Measurements from ENCODE around the gene ACVR1. TPM values are rescaled to one million over a fixed set of nuclear protein-coding genes. Genes with fewer than 3 reads are reported as not detected.
A peak's percentile ranks its signal among the peaks of the same experiment; 100 is the strongest.

ACVR1 gene
- total and polyA plus RNA-seq, 4 donors, result 9.5 to 53.4 (median 33.8) TPM

DNA sequence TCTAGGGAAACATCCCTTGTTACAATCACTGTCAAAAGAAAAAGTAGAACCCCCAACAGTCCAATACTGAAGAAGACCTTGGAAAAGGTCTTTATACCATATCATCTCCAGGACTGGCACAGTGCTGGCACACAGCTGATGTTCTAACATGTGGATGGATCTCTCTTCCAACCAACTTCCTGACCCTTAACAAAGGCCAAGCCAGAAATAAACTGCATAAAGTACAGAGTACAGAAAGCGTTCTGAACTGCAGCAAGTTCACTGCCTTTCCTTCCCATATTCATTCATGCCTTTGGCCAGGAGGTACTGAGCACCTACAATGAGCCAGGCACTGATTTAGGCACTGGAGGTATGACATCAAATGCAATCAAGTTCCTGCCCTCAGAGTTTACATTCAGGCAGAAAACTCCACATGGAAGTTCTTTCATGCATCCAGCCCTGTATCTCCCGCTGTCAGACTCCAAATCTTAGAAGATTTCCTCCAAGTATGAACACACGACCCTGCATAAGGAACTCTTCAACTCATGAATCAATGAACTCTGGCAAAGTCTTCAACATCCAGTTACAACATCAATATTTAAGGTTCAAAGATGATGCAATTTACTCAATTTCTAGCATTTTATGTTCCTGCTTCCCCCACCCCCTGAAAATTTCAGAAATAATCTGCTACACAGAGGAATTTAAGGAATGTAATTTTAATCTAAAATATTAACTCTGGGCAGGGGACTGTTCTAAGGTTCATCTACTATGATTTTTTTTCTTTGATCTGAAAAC lies 33.8 kb downstream of the ACVR1 start:
- Histone ChIP-seq H3K4me3 (ENCODE audit: low read length in 2 of 2) (no peak overlapping the region), H3K9me3 (ENCODE audit: control insufficient read depth, low read length) (no peaks in the 10 kb centered on the region), H3K27ac (ENCODE audit: low read depth in 1 of 2, low read length in 2 of 2) (peak overlapping the region in 1 of 2 donors; percentile 70), H3K27me3 (ENCODE audit: control insufficient read depth in 1 of 2, insufficient read depth in 2 of 2, low read length in 1 of 2) (no peaks in the 10 kb centered on the region), H3K4me1 (ENCODE audit: control insufficient read depth in 1 of 2, insufficient read depth in 2 of 2, low read length in 2 of 2) (peaks cover 11 to 18% of the 10 kb centered on the region in 2 donors), H3K36me3 (ENCODE audit: control insufficient read depth in 1 of 2, insufficient read depth in 2 of 2, low read length in 1 of 2) (peaks cover 0 to 2% of the 10 kb centered on the region in 2 donors)
- intact Hi-C loops (cut with DNase I), result no loop called here
- ATAC-seq (ENCODE audit: low FRiP score) (no peak), DNase-seq (no peak)
- 40 to 42% methylated on average over 3 of the region's 3 CpGs for WGBS, 2 donors

DNA sequence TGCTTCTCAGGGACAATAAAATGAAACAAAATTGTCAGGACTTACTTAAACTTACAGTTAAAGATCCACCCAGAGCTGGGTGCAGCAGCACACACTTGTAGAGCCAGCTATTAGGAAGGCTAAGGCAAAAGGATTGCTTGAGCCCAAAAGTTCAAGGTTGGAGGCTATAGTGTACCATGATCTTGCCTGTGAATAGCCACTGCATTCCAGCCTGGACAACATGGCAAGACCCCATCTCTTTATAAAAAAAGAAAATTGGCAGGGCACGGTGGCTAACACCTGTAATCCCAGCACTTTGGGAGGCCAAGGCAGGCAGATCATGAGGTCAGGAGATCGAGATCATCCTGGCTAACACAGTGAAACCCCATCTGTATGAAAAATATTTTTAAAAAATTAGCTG lies 34.6 kb downstream of the ACVR1 start:
- 96 to 97% methylated on average over 2 of the region's 2 CpGs for WGBS, 2 donors
- H3K9me3 ChIP-seq (ENCODE audit: control insufficient read depth, low read length), result no peaks in the 10 kb centered on the region
- H3K36me3 ChIP-seq (ENCODE audit: control insufficient read depth in 1 of 2, insufficient read depth in 2 of 2, low read length in 1 of 2), result peaks cover 0 to 2% of the 10 kb centered on the region in 2 donors
- peaks cover 11 to 18% of the 10 kb centered on the region in 2 donors for H3K4me1 ChIP-seq (ENCODE audit: control insufficient read depth in 1 of 2, insufficient read depth in 2 of 2, low read length in 2 of 2)
- peak overlapping the region; percentile 73 to 74 for H3K27ac ChIP-seq (ENCODE audit: low read depth in 1 of 2, low read length in 2 of 2)
- ATAC-seq (ENCODE audit: low FRiP score) (no peak), DNase-seq (no peak)
- no peak overlapping the region for H3K4me3 ChIP-seq (ENCODE audit: low read length in 2 of 2)
- intact Hi-C loops (cut with DNase I), result no loop called here
- H3K27me3 ChIP-seq (ENCODE audit: control insufficient read depth in 1 of 2, insufficient read depth in 2 of 2, low read length in 1 of 2), result no peaks in the 10 kb centered on the region

DNA sequence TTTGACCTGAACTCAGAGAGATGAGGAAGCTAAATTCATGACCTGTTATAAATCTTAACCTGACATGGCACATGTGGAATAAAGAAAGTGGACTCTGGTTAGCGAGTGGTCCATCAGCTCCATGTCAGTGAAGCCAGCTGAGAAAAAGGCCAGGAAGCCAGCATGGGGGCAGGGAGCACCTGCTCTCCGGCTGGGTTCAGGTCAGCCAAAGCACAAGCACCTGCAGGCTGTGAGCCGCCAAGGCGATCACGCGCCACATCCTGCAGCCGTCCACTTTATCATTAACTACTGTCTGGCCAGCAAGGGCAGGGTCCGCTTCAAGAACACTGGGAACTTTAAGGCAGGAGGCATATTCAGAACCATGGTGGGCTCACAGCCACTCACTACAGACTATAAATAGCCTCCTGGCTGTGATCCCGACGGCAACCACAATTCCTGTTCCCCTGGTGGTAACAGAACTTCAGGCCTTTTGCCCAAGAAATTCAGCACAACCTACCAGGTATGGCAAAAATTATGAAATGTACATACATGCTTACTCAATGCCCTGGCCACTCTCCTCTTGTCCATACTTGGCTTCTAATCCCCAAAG lies 35.5 kb downstream of the ACVR1 start:
- H3K27me3 ChIP-seq (ENCODE audit: control insufficient read depth in 1 of 2, insufficient read depth in 2 of 2, low read length in 1 of 2), result no peaks in the 10 kb centered on the region
- H3K9me3 ChIP-seq (ENCODE audit: control insufficient read depth, low read length), result no peaks in the 10 kb centered on the region
- peak; percentile 68 to 80 for DNase-seq
- peaks cover 0 to 2% of the 10 kb centered on the region in 2 donors for H3K36me3 ChIP-seq (ENCODE audit: control insufficient read depth in 1 of 2, insufficient read depth in 2 of 2, low read length in 1 of 2)
- 3 to 8% methylated on average over 10 of the region's 10 CpGs for WGBS, 2 donors
- intact Hi-C loops (cut with DNase I), result no loop called here
- H3K4me3 ChIP-seq (ENCODE audit: low read length in 2 of 2), result no peak overlapping the region
- peak overlapping the region in 1 of 2 donors; percentile 6 for H3K27ac ChIP-seq (ENCODE audit: low read depth in 1 of 2, low read length in 2 of 2)
- ATAC-seq (ENCODE audit: low FRiP score), result no peak
- H3K4me1 ChIP-seq (ENCODE audit: control insufficient read depth in 1 of 2, insufficient read depth in 2 of 2, low read length in 2 of 2), result peaks cover 11 to 18% of the 10 kb centered on the region in 2 donors

DNA sequence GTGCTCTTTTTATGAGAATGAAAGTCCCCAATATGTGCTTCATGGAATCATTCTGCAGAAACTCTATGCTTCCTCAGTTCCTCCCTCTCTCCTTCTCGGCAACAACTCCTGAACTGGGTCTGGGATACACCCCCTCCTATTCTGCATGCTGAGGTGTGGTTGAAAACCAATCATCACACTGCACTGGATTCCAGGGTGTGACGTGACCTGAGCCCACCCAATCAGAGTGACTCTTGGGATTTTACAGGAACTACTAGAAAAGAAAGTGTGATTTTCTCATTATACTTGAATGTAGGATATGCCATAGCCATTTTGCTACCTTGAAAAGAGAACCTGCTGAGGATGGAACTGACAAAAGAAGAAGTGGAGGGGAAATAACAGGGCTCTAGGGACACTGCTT lies 36.3 kb downstream of the ACVR1 start:
- H3K36me3 ChIP-seq (ENCODE audit: control insufficient read depth in 1 of 2, insufficient read depth in 2 of 2, low read length in 1 of 2), result no peaks in the 10 kb centered on the region
- 92 to 94% methylated on average over 2 of the region's 2 CpGs for WGBS, 2 donors
- ATAC-seq (ENCODE audit: low FRiP score), result no peak
- intact Hi-C loops (cut with DNase I), result no loop called here
- H3K27ac ChIP-seq (ENCODE audit: low read depth in 1 of 2, low read length in 2 of 2), result no peak overlapping the region
- H3K4me1 ChIP-seq (ENCODE audit: control insufficient read depth in 1 of 2, insufficient read depth in 2 of 2, low read length in 2 of 2), result peaks cover 8 to 15% of the 10 kb centered on the region in 2 donors
- no peak for DNase-seq
- no peaks in the 10 kb centered on the region for H3K27me3 ChIP-seq (ENCODE audit: control insufficient read depth in 1 of 2, insufficient read depth in 2 of 2, low read length in 1 of 2)
- H3K4me3 ChIP-seq (ENCODE audit: low read length in 2 of 2), result no peak overlapping the region
- H3K9me3 ChIP-seq (ENCODE audit: control insufficient read depth, low read length), result no peaks in the 10 kb centered on the region

DNA sequence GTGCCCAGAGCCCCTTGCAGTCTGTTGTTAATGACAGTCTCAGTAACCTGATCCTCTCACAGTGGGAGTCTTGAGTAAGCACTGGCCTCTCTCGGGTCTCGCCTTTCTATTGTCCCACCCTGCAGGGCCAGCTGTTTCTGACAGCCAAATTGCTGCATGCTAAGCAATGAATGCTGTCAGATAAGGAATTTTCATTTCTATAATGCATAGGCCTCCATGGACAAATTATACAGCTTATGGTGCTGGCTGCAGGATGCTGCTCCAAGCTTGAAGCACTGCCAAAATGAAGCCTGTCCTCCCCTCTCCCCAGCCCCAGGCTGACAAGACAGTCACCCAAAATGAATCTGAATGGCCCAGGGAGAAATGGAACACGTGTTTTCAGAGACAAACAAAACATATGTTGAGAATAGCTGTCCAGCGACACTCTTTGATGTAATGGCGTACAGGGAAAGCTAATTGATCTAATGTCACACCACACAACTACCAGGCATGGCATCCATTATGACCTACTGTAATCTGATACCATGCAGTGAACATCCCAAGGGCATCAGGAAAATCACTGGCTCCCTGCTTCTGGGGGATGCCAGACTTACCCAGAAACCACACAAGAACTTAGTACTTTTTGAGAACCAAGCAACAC lies 36.8 kb downstream of the ACVR1 start:
- Histone ChIP-seq H3K36me3 (ENCODE audit: control insufficient read depth in 1 of 2, insufficient read depth in 2 of 2, low read length in 1 of 2) (no peaks in the 10 kb centered on the region), H3K27ac (ENCODE audit: low read depth in 1 of 2, low read length in 2 of 2) (no peak overlapping the region), H3K4me3 (ENCODE audit: low read length in 2 of 2) (no peak overlapping the region), H3K4me1 (ENCODE audit: control insufficient read depth in 1 of 2, insufficient read depth in 2 of 2, low read length in 2 of 2) (peaks cover 8 to 17% of the 10 kb centered on the region in 2 donors), H3K9me3 (ENCODE audit: control insufficient read depth, low read length) (no peaks in the 10 kb centered on the region), H3K27me3 (ENCODE audit: control insufficient read depth in 1 of 2, insufficient read depth in 2 of 2, low read length in 1 of 2) (no peaks in the 10 kb centered on the region)
- intact Hi-C loops (cut with DNase I), result no loop called here
- ATAC-seq (ENCODE audit: low FRiP score) (no peak), DNase-seq (no peak)
- WGBS, 2 donors, result 84 to 87% methylated on average over 5 of the region's 5 CpGs

DNA sequence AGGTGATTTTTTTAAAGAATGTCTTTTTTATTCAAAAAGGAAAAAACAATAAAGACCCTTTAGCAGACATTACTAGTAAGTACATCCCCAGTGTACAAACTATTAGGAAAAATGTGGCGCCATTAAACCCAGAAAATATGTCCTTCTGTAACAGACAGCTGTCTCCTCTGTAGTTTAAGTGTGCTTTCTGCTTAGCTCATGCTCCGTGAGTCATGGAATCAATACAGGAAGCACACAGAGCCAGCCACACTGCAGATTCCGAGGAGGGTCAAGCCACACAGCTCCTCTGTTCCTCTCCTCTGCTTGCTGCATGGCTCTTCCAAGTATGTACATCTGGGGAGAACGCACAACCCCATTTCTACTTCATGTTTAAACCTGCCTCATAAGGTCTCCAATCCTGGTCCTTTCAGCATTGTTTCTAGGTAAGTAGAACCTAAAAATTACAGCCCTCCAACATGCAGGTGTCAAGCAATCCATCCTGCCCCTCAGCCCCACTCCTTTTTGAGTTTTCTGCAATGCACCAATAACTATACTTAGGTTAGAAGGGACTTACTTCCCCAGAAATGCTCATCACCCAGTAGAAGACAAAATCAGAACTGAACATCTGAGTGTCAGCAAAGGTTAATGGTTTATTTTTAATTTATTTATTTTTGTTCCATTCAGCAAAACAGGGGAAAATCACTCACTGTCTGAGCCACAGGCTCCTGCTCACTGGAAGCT lies 37.5 kb downstream of the ACVR1 start:
- intact Hi-C loops (cut with DNase I), result no loop called here

DNA sequence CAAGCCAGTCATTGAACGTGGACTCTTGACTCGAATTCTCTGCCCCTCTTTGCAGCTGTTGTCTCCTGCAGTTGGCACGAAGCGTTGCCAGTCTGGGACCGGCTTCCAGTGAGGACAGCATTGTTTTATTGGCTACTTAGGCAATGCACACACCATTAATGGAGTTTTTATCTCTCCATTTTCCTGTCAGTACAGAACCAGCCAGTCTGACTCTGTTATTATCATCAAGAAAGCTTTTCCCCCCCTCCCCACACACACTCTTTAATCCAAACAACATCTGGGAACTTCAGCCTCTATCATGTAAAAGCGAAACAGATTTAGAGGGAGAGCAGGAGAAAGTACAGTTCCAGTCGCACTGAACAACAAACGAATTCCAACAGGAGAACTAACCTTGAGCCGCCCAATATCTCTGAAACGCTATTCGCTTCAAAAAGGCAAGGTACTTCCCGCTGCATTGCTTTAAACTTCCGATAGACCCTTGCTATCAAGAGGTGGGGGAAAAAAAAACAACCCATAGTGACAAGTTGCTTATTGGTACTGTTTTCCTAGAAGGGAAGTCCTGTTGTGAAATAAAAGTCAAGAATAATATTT lies 38.2 kb downstream of the ACVR1 start:
- Histone ChIP-seq H3K4me3 (ENCODE audit: low read length in 2 of 2) (no peak overlapping the region), H3K27ac (ENCODE audit: low read depth in 1 of 2, low read length in 2 of 2) (peak overlapping the region; percentile 3 to 82), H3K4me1 (ENCODE audit: control insufficient read depth in 1 of 2, insufficient read depth in 2 of 2, low read length in 2 of 2) (peaks cover 8 to 13% of the 10 kb centered on the region in 2 donors), H3K27me3 (ENCODE audit: control insufficient read depth in 1 of 2, insufficient read depth in 2 of 2, low read length in 1 of 2) (no peaks in the 10 kb centered on the region), H3K9me3 (ENCODE audit: control insufficient read depth, low read length) (no peaks in the 10 kb centered on the region), H3K36me3 (ENCODE audit: control insufficient read depth in 1 of 2, insufficient read depth in 2 of 2, low read length in 1 of 2) (no peaks in the 10 kb centered on the region)
- 50 to 51% methylated on average over 13 of the region's 13 CpGs for WGBS, 2 donors
- intact Hi-C loops (cut with DNase I), result no loop called here
- ATAC-seq (ENCODE audit: low FRiP score) (no peak), DNase-seq (no peak)

More for the DNA sequence above, 37.5 kb downstream of the ACVR1 start:
- Histone ChIP-seq H3K4me1 (ENCODE audit: control insufficient read depth in 1 of 2, insufficient read depth in 2 of 2, low read length in 2 of 2) (peaks cover 8 to 13% of the 10 kb centered on the region in 2 donors), H3K27me3 (ENCODE audit: control insufficient read depth in 1 of 2, insufficient read depth in 2 of 2, low read length in 1 of 2) (no peaks in the 10 kb centered on the region), H3K27ac (ENCODE audit: low read depth in 1 of 2, low read length in 2 of 2) (peak overlapping the region; percentile 9 to 32), H3K36me3 (ENCODE audit: control insufficient read depth in 1 of 2, insufficient read depth in 2 of 2, low read length in 1 of 2) (no peaks in the 10 kb centered on the region), H3K9me3 (ENCODE audit: control insufficient read depth, low read length) (no peaks in the 10 kb centered on the region), H3K4me3 (ENCODE audit: low read length in 2 of 2) (no peak overlapping the region)
- DNase-seq (peak in 1 of 2 donors; percentile 73), ATAC-seq (ENCODE audit: low FRiP score) (peak; percentile 67)
- WGBS, 2 donors, result 54% methylated on average over 4 of the region's 4 CpGs

DNA sequence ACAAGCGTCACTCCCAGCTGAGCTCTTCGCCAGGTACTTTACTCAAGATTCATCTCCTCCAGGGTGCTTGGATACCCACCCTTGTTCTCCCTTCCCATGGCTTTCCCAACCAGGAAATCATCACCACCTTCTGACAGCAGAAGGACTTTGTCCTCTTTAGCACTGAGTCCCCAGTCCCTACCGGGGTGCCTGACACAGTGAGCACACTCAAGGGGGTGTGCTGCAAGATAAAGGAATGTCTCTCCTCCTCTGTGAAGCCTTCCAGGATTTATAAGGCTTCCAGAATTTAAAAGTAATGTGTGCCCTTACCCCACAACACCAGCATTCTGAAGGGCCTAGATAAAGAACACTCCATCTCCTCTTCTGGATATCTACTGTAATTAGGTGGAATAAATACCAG lies 39.6 kb downstream of the ACVR1 start:
- Histone ChIP-seq H3K27ac (ENCODE audit: low read depth in 1 of 2, low read length in 2 of 2) (no peak overlapping the region), H3K27me3 (ENCODE audit: control insufficient read depth in 1 of 2, insufficient read depth in 2 of 2, low read length in 1 of 2) (no peaks in the 10 kb centered on the region), H3K36me3 (ENCODE audit: control insufficient read depth in 1 of 2, insufficient read depth in 2 of 2, low read length in 1 of 2) (no peaks in the 10 kb centered on the region), H3K9me3 (ENCODE audit: control insufficient read depth, low read length) (no peaks in the 10 kb centered on the region), H3K4me3 (ENCODE audit: low read length in 2 of 2) (no peak overlapping the region), H3K4me1 (ENCODE audit: control insufficient read depth in 1 of 2, insufficient read depth in 2 of 2, low read length in 2 of 2) (peaks cover 6 to 15% of the 10 kb centered on the region in 2 donors)
- ATAC-seq (ENCODE audit: low FRiP score) (no peak), DNase-seq (no peak)
- intact Hi-C loops (cut with DNase I), result no loop called here
- 94 to 97% methylated on average over 3 of the region's 3 CpGs for WGBS, 2 donors

All from aorta (tissue), 5 donors.